Adrenal gland (tissue), 5 donors: Measurements from ENCODE around the gene OR1E2.

ENCODE experiments used
- CTCF ChIP-seq, 6 experiments: fragments of 450-650 bp in 4 of 6; fragments of 200-600 bp in 2 of 6; sonication (generic) in 1 of 6; IDR thresholded peaks; 1 replicate in 5 of 6; 2 replicates in 1 of 6; pipeline versions ENCODE4 v1.5.1 to v1.8.0; 2016 to 2021; ENCODE audit warnings: antibody characterized with exemption in 6 of 6, mild to moderate bottlenecking in 2 of 6, moderate library complexity in 1 of 6
- POLR2A ChIP-seq, 2 donors: fragments of 450-650 bp; IDR thresholded peaks; one replicate each; pipeline ENCODE4 v1.6.1; 2017; ENCODE audit warnings: antibody characterized with exemption in 2 of 2, mild to moderate bottlenecking in 2 of 2, moderate library complexity in 1 of 2
- donor health status: DM: no; HTN: no; CAD: no.

DNA sequence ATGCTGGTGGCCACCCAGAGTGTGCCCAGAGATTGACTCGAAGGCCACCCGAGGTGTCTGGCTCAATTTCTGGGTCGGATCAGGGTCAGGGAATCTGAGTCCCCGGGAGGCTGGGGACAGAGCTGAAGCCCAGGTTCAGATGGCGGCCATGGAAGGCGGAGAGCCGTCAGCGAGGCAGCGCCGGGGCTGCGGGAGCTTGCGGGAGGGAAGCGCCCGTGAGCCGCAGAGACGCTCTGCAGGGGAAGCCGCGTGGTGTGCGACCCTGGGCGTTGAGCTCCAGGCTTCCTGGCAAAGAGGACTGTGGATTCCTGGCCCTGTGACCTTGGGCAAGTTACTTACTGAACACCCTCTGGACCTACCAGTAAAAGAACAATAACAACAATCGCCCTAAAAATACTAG, 38.5 kb upstream of the OR1E2 start:
- no peak for TF ChIP-seq CTCF (IDR thresholded peaks at IDR 0.05)
- no peak for TF ChIP-seq POLR2A (IDR thresholded peaks at IDR 0.05)
